CD4-positive, alpha-beta T cell treated with Interleukin-4 for 1 hour (primary cell): ENCODE measurements around the gene WDR86.

Source experiments
- DNase-seq, 2 donors: peaks; one replicate each; pipeline ENCODE4 v3.0.0-alpha.2; 2020 to 2022

WDR86 gene

GRCh38 chr7:151376218-151376902, 33.5 kb downstream of the WDR86 start:
- no peak for DNase-seq

- no peak for DNase-seq
Measured at GRCh38 chr7:151375530-151376217, 34.2 kb downstream of the WDR86 start.

- no peak for DNase-seq
Measured at GRCh38 chr7:151374726-151375125, 35.1 kb downstream of the WDR86 start.

GRCh38 chr7:151374139-151374538, 35.7 kb downstream of the WDR86 start:
- DNase-seq, result no peak

DNA sequence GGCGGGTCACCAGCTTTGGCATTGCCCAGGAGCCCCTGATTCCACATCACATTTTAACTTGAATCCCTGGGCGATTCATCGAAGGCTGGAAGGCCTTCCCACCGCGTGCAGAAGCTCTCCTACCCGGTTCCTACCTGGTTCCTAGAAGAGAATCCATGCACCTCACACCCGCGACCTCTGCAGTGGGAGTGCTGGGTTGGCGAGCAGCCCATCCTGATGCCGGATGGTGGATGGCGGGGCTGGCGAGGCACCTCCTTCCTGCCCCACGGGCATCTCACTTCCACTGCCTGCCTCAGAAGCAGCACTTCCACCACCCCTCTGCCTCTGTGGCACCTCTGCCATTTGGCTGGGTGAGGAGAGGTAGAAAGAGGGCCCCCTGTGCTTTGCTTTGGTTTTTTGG, 36.2 kb downstream of the WDR86 start:
- no peak for DNase-seq

DNA sequence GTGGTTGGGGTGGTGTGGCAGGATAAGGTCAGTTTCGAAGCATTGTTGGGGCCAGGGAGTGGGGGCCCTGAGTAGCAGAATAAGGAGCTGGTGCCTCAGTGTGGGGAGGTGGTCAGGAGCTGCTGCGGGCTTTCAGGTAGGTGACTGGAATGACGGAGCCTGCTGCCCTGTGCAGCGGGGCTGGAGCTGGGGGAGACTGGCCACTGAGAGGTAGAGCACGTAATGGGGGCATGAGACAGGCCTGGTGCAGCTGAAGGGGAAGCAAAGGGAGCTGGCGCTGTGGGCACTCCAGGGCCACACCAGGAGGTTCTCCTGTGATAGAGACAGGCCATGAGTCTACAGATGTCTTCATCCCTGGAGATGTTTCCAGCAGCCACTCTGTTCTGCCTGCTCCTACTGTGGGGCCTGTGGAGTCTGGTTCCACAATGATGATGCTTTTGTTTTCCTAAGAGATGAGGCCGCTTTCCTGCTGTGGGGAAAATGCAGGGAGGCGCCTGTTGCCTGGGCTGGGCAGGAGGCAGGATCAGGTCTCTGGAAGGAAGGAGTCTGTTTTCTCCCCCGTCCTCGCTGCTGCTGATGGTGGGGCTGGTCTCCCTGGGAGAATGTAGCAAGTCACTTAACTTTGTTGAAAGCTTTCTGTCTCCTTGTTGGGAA, 37.1 kb downstream of the WDR86 start:
- no peak for DNase-seq

- DNase-seq, result no peak
Measured at GRCh38 chr7:151371266-151371665, 38.6 kb downstream of the WDR86 start.

DNA sequence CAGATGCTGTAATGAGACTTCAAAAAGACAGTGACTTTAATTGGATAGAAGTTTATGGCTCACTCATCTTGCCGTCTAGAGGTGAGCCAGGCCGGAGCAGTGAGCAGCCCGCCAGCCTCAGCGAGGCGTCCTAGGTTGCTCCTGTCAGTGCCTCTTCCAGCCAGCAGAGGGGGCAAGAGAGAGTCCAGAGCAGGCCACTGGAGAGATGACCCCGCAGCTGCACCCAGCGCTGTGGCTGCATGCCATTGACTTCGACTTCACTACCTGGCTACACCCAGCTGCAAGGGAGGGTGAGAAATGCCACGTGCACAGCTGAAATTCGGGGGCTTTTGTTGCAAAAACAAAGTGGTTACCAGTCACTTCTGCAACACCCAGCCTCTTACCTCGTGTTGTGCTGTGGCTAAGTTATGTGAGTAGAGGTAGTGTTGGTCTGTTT, 41.7 kb downstream of the WDR86 start:
- DNase-seq, result peak; percentile 82 to 84

DNA sequence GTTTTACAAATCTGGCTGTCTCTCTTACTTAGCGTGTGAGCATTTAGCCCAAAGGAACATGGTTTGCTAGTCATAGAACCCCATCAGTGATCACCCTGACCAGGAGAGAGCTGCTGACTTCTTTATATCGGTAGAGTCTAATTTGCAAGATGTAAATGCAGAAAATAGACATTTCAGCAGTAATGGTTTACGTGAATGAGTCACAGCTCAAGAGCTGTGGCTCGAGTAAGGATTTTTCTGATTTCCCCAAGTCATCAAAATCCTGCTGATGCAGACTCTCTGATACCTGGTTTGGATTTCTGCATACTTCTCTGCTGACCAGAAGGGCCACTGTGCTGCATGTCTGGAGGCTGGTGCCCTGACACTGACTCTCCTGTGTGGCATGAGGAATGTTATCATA, 42.6 kb downstream of the WDR86 start:
- no peak for DNase-seq

DNA sequence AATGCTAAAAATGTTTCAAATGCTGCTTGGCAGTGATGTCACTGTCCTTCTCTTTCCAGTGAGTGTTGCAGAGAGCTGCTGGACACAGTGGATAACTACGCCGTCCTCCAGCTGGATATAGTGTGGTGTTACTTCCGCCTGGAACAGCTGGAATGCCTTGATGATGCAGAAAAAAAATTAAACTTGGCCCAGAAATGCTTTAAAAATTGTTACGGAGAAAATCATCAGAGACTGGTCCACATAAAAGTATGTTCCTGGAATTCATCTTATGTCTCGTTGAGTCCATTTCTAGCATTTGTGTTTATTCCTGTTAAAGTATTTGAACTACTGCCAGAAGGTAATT, 43.0 kb downstream of the WDR86 start:
- no peak for DNase-seq

DNA sequence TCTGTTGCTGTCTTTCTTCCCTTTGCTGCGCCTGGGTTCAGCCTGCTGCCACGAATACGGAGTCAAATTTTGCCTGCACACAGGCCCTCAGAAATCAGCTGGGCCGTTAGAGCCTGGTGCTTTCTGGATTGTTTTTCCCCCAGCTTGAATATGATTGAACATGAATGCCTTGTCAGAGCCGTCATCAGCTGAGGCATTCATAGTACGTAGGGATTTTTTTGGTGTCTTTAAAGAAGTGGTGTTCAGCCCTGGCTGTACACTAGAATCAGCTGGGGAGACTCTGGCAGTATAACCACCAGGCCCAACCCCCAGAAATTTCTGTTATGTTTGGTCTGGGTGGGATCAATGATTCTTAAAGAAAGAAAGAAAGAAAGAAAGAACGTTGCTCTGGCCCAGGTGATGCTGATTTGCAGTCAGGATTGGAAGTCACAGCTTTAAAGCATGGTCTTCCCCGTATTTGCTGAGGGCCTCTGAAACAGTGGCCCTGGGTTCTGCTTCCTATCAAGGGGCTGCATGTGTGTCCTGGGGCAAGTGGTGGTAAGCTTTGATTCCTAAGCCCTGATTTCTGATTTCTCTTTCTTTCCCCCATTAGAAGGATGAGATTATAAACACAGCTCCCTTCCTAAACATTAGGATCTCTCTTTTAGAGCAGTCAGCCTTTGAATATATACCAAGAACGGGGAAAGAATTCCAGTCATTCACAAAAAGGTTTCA, 43.5 kb downstream of the WDR86 start:
- DNase-seq, result no peak

GRCh38 chr7:151363182-151363581, 46.7 kb downstream of the WDR86 start:
- DNase-seq, result no peak

DNA sequence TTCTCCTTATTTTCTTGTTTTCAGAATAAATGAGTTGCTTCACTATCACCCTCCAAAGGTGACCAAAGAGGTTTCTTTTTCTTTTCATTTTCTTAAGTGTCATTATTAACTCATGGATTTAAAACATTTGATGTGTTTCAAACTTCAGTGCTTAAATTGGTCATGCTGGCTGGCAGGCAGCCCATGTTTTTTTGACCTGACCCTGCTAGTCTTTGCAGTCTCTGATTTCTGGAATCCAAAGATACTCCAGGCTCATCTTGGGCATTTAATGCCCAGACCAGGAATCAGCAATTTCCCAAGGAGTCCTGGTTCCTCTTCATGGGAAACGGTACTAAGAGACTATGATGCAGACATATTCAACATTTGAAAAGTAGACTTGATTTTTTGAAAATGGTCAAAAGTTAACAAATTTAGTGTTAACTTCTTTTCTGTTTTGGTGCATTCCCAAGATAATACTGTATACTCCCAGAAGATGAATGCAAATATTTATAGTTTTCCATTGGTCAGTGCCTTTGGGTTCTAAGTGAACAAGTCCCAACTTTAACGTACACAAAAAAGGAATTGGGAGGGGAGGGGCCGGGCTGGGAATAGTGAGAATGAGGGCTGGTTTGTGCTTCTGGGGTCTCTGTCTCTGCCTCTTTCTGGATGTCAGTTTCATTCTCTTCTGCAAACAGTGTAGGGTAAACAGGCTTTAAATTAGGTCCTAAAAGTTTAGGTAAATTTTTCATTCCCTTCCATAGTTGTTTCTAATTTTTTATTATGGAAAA, 48.5 kb downstream of the WDR86 start:
- DNase-seq, result no peak

GRCh38 chr7:151352512-151352911, 57.3 kb downstream of the WDR86 start:
- DNase-seq, result no peak

- DNase-seq, result peak; percentile 71 to 83
Measured at GRCh38 chr7:151351967-151352366, 57.9 kb downstream of the WDR86 start.

- DNase-seq, result peak; percentile 36 to 44
Measured at GRCh38 chr7:151351027-151351426, 58.8 kb downstream of the WDR86 start.

DNA sequence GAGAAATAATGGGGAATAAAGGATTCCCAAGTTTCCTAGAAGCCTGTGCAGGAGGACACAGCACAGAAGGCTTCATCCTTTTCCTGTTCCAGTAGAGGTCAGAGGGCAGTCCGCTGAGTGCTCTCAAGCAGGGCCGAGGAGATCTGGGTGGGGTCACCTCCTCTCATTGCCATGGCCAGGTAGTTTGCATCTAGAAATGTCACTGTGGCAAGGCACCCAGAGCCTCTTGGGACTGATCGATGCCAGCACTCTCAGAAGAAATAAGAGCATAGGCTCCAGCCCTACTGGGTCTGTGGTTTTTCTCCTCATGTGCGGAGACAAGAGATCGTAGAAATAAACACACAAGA, 60.4 kb downstream of the WDR86 start:
- DNase-seq, result no peak

- DNase-seq, result no peak
Measured at GRCh38 chr7:151348970-151349369, 60.9 kb downstream of the WDR86 start.

- no peak for DNase-seq
Measured at GRCh38 chr7:151347200-151347599, 62.6 kb downstream of the WDR86 start.

- no peak for DNase-seq
Measured at GRCh38 chr7:151346470-151346769, 63.4 kb downstream of the WDR86 start.

DNA sequence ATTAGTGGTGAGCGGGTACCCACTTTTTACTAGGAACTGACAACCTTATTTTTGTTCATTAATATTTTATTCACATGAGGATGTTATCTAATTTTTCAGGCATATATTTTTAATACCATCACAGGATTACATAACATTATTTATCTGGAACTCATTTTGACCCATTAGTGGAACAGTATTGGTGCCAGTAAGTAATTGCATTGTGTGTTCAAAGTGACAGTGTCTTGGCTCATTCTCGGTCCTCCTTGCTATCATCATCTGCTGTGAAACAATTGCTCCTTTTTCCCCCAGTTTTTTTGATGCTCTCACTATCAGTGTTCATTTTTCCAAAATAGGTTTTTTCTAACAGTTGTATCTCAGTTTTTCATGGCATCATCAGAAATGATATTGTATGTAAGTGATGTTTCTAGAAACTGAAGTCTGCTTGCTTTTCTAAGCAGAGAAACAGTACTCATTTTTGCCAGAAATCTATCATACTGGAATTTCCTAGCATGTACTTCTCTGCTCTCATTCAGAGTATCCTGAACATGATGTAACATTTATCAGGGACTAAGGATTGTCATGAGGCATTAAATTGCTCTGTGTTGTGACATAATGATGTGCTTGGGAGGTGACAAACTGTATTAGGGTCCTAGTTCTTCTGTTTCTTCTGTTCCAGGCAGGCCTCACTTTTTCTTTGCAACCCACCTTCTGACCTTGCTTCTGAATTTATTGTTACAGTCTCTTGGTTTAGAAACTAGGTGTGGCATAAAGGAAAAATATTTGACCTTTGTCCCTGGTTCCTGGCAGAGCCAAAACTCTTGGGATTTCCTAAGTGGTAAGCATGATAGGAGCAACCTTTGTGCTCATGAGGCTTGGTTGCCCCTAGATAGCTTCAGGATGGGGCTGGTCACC, 64.0 kb downstream of the WDR86 start:
- DNase-seq, result no peak

DNA sequence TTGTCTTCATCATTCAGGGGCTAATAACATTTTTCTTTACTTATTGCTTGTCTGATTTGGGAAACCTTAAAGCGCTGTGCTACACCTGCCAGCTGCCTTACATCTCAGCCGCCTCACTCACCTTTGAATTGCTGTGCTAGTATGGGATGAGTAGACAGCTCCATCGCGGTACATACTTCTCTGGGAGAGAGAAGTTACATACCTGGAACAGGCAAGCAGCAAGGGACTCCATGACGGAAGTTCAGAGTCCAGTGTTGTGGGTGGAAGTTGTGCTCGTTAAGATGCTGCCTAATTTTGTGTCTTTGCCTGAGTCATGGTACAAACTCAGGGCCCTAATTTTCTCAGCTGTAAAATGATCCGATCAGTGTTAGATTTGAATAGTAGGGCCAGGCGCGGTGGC, 66.3 kb downstream of the WDR86 start:
- no peak for DNase-seq
